Gastrocnemius medialis (tissue), 4 donors: ENCODE measurements around the gene DDI2.

Experiments
- POLR2A ChIP-seq, 2 donors: fragments of 450-650 bp; IDR thresholded peaks; one replicate each; pipeline ENCODE4 v1.6.1; 2017; ENCODE audit warnings: antibody characterized with exemption in 2 of 2, mild to moderate bottlenecking in 2 of 2, moderate library complexity in 2 of 2
- TF ChIP-seq, protein P1 (sequence below), 5 experiments: fragments of 450-650 bp in 3 of 5; fragments of 200-600 bp in 2 of 5; sonication (generic) in 2 of 5; IDR thresholded peaks in 4 of 5; conservative IDR thresholded peaks in 1 of 5; 1 replicate in 4 of 5; 2 replicates in 1 of 5; pipeline ENCODE4 v1.5.1; 2016 to 2019; ENCODE audit warnings: antibody characterized with exemption in 5 of 5, mild to moderate bottlenecking in 3 of 5, moderate library complexity in 3 of 5

DNA sequence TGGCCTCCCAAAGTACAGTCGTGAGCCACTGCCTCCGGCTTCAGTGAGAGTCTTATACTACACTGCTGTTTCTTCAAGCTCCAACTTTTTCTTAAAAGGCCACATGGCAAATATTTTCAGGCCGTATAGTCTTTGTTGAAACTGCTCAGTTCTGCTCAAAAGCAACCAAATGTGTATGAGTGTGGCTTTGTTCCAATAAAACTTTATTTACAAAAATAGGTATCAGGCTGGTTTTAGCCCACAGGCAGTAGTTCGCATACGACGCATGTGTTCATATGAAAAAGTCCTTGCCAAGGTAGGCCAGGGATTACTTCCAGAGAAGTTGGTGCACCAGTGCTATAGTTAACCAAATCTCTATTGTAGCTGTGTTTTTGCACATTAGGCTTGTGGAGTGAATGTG, 73.1 kb downstream of the DDI2 start:
- TF ChIP-seq, protein P1, sequence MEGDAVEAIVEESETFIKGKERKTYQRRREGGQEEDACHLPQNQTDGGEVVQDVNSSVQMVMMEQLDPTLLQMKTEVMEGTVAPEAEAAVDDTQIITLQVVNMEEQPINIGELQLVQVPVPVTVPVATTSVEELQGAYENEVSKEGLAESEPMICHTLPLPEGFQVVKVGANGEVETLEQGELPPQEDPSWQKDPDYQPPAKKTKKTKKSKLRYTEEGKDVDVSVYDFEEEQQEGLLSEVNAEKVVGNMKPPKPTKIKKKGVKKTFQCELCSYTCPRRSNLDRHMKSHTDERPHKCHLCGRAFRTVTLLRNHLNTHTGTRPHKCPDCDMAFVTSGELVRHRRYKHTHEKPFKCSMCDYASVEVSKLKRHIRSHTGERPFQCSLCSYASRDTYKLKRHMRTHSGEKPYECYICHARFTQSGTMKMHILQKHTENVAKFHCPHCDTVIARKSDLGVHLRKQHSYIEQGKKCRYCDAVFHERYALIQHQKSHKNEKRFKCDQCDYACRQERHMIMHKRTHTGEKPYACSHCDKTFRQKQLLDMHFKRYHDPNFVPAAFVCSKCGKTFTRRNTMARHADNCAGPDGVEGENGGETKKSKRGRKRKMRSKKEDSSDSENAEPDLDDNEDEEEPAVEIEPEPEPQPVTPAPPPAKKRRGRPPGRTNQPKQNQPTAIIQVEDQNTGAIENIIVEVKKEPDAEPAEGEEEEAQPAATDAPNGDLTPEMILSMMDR (IDR thresholded peaks at IDR 0.05 in 4 of 5, conservative IDR thresholded peaks at IDR 0.05 in 1 of 5), result no peak
- no peak for TF ChIP-seq POLR2A (IDR thresholded peaks at IDR 0.05)
